Esophagus muscularis mucosa (tissue), 3 donors: ENCODE data around the gene FAAP100.

Experiments used
- POLR2A ChIP-seq: fragments of 450-650 bp; IDR thresholded peaks from one replicate; pipeline ENCODE4 v1.6.1; 2017; ENCODE audit warnings: antibody characterized with exemption, moderate library complexity, mild to moderate bottlenecking, low read depth
- TF ChIP-seq, protein P1 (sequence below), 3 experiments: fragments of 200-600 bp in 2 of 3; fragments of 450-650 bp in 1 of 3; sonication (generic) in 2 of 3; IDR thresholded peaks; one replicate each; pipeline ENCODE4 v1.5.1; 2017 to 2019; ENCODE audit warnings: antibody characterized with exemption in 3 of 3, mild to moderate bottlenecking in 2 of 3, moderate library complexity in 1 of 3

DNA sequence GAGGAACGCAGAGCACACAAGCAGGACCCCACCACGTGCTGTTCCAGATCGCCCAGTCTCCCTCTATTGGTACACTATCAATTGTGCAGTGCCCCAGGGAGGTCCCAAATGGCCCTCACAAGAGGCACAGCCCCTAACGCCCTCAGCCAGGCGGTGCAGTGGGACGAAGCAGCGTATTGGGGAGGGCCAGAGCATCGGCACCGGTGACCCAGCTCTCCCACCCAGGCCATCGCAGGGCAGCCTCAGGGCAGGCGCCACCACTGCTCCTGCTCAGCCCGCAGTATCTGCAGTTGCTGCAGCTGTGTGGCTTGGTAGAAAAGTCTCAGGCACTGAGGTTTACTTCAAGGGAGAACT is 5.9 kb upstream of the FAAP100 start:
- TF ChIP-seq, protein P1, sequence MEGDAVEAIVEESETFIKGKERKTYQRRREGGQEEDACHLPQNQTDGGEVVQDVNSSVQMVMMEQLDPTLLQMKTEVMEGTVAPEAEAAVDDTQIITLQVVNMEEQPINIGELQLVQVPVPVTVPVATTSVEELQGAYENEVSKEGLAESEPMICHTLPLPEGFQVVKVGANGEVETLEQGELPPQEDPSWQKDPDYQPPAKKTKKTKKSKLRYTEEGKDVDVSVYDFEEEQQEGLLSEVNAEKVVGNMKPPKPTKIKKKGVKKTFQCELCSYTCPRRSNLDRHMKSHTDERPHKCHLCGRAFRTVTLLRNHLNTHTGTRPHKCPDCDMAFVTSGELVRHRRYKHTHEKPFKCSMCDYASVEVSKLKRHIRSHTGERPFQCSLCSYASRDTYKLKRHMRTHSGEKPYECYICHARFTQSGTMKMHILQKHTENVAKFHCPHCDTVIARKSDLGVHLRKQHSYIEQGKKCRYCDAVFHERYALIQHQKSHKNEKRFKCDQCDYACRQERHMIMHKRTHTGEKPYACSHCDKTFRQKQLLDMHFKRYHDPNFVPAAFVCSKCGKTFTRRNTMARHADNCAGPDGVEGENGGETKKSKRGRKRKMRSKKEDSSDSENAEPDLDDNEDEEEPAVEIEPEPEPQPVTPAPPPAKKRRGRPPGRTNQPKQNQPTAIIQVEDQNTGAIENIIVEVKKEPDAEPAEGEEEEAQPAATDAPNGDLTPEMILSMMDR (IDR thresholded peaks at IDR 0.05) = no peak
- TF ChIP-seq POLR2A = no peak
